Right cardiac atrium (tissue), 5 donors: ENCODE data around the gene CLDN17. TPM values are rescaled to one million over a fixed set of nuclear protein-coding genes. Genes with fewer than 3 reads are reported as not detected.

Experiments used
- ATAC-seq, 2 donors: fragments of 200-7000 bp; cut with Tn5 transposase; one replicate each; pipeline versions ENCODE4 v1.8.0 to v1.9.1; 2020; ENCODE audit warnings: moderate library complexity in 2 of 2, mild to moderate bottlenecking in 1 of 2
- DNase-seq, 3 donors: peaks; one replicate each; pipeline ENCODE4 v3.0.0-alpha.2; 2020
- H3K27ac ChIP-seq: one replicate; pipeline ENCODE4 v1.5.1; 2013; ENCODE audit warnings: mild to moderate bottlenecking, low read length, control low read depth, moderate library complexity
- H3K27me3 ChIP-seq: one replicate; pipeline ENCODE4 v1.6.1; 2013; ENCODE audit not compliant: control insufficient read depth, insufficient read depth
- H3K4me1 ChIP-seq: one replicate; pipeline ENCODE4 v1.6.1; 2013; ENCODE audit warnings: low read length; ENCODE audit not compliant: control insufficient read depth, insufficient read depth
- H3K4me3 ChIP-seq: one replicate; pipeline ENCODE4 v1.5.1; 2013; ENCODE audit warnings: low read length, control low read depth
- H3K9me3 ChIP-seq: one replicate; pipeline ENCODE4 v1.6.1; 2013; ENCODE audit warnings: low read length; ENCODE audit not compliant: control insufficient read depth
- WGBS: extraction: QIAGEN DNeasy Blood & Tissue Kit; methylation state at CpG from one replicate; pipeline ENCODE4 v1.1.7; 2013; 5-methylcytosine and 5-hydroxymethylcytosine counted together
- intact Hi-C, 4 donors: fragments of 100-400 bp; cut with DNase I; formaldehyde crosslinking; loops; one replicate each; pipeline versions ENCODE4 v1.11.0 to v1.14.0; 2022 to 2023
- polyA plus RNA-seq: library from polyadenylated mRNA; stranded (reverse); fragments of 200-250 nt; gene quantifications from one replicate; pipeline ENCODE4 v1.2.3, GENCODE V29; 2013
- total RNA-seq, 4 donors: library from RNA; stranded (reverse); fragmentation: NEBNext Ultra II Directional; extraction: Animal tissue kit (Norgen Biotek cat#: 25700); gene quantifications; one replicate each; pipeline ENCODE4 v1.2.1, GENCODE V29; 2021
- donor health status: healthy with polysubstance abuse.
- donor health status: DM: no; HTN: yes; CAD: no.
- donor health status: DM: no; HTN: no; CAD: no.
- donor health status: DM: no; HTN: yes; CAD: no; lungs with severe emphysema.
- donor health status: DM: yes; HTN: yes; CAD: no.

CLDN17 gene
- total and polyA plus RNA-seq, 5 donors, result not detected

DNA sequence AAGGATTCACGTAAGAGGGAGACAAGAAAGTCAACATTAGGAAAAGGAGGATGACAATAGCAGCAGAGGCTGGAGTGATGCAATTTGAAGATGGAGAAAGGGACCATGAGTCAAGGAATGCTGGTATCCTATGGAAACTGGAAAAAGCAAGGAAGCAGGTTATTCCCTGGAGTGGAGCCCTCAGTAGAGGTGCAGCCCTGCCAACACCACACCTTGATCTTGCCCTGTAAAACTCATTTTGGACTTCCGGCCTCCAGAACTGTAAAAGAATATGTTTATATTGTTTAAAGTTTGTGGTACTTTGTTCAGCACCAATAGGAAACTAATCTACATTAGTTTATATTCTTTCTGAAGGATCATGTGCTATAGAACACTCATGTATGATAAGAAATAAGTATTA is 19.6 kb upstream of the CLDN17 start:
- no peak overlapping the region for H3K4me3 ChIP-seq
- DNase-seq, result no peak
- no peak overlapping the region for H3K27ac ChIP-seq
- no peaks in the 10 kb centered on the region for H3K9me3 ChIP-seq
- ATAC-seq, result no peak
- H3K27me3 ChIP-seq, result no peaks in the 10 kb centered on the region
- no peaks in the 10 kb centered on the region for H3K4me1 ChIP-seq
- WGBS, result 89% methylated on average over 2 of the region's 2 CpGs
- intact Hi-C loops, result no loop called here

DNA sequence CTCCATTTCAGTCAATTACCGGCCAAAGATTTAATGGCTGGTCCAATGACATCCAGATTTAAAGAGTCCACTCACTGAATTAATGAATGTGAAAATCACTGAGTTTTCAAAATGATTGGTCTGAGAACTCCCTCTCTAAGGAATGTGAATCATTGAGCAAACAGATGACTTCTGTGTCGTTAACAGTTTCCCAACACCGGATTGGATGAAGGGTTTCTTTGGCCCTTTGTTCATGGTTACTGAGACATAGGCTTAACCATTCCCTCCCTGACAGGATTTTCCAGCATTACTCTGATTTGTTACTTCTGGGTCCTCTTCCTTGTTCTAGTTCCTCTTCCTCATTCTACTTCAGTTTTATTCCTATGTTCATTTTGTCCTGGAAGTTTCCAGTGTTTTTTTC is 1.5 kb upstream of the CLDN17 start:
- no peaks in the 10 kb centered on the region for H3K27me3 ChIP-seq
- ATAC-seq (no peak), DNase-seq (no peak)
- no peaks in the 10 kb centered on the region for H3K4me1 ChIP-seq
- H3K4me3 ChIP-seq, result no peak overlapping the region
- no peak overlapping the region for H3K27ac ChIP-seq
- 82% methylated on average over 3 of the region's 3 CpGs for WGBS
- no peaks in the 10 kb centered on the region for H3K9me3 ChIP-seq
- intact Hi-C loops, result no loop called here

DNA sequence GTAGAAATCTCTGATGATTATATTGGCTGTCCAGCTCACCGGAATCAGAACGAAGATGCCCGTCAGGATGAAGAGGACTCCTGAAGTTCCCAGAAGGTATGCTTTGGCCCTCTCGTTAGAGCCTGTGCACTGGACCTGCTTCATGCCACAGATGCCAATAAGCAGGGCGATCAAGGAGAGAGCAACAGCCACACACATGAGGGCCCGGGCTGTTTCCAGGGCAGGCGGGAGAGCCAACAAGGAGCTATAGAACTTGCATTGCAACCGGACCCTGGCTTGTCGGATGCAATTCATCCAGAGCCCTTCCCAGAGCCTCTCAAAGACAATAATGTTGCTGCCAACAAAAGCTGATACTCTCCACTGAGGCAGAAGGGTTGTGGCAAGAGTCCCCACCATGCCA is 434 bp downstream of the CLDN17 start:
- peaks cover 2% of the 10 kb centered on the region for H3K4me1 ChIP-seq
- no peak for ATAC-seq
- no peaks in the 10 kb centered on the region for H3K27me3 ChIP-seq
- no peak overlapping the region for H3K27ac ChIP-seq
- intact Hi-C loops, result no loop called here
- H3K4me3 ChIP-seq, result no peak overlapping the region
- no peaks in the 10 kb centered on the region for H3K9me3 ChIP-seq
- DNase-seq, result no peak
- 93% methylated on average over 9 of the region's 9 CpGs for WGBS

DNA sequence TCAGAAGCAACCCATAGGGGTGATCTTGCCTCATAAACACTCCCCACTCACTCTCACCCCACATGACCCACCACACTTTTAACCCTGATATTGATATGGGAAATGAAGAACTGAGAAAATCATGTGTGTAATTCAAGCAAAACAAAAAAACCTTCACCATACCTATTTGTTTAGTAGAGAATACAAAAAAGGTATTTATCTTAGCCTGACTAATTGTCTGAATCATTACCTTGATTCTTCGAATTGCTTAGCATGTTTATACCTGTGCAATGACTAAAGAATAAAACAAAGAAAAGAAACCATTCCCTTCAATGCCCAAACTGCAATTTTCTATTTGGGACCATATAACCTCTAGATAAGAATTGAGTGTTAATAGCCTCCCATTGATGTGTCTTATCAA is 1.8 kb downstream of the CLDN17 start:
- intact Hi-C loops, result no loop called here
- no peak for ATAC-seq
- 87% methylated on average over 1 of the region's 1 CpG for WGBS
- no peak overlapping the region for H3K27ac ChIP-seq
- no peaks in the 10 kb centered on the region for H3K9me3 ChIP-seq
- peaks cover 2% of the 10 kb centered on the region for H3K4me1 ChIP-seq
- DNase-seq, result no peak
- no peak overlapping the region for H3K4me3 ChIP-seq
- H3K27me3 ChIP-seq, result no peaks in the 10 kb centered on the region

DNA sequence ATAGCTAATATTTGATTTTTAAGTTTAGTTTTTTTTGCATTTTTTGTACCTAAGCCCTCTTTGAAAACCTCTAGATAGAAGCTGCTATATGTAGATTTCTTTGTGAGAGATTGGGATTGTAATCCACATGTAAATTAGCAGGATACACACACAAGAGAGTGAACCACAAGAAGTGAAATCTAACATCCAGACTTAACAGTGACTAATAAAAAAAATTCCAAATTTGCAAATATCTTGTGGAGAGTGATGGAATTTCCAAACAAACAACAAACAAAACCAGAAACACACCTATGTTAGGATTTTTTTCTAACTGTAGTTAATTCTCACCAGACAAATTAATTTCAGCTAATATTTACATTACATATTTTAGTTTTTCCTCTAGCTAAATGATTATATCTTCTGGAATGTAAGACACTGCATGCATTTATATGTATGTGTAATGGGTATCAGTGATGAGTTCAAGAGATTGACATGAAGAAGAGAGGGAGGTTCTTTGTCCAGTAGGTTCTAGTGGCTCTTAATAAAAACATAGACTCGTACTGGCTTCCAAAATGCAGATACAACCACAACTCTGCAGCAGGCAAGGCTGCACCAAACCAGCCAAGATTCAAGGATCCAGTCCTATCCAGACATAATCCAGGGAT is 12.8 kb downstream of the CLDN17 start:
- Histone ChIP-seq H3K4me3 (no peak overlapping the region), H3K27me3 (no peaks in the 10 kb centered on the region), H3K9me3 (no peaks in the 10 kb centered on the region), H3K4me1 (no peaks in the 10 kb centered on the region), H3K27ac (no peak overlapping the region)
- WGBS, result 45% methylated on average over 1 of the region's 1 CpG
- ATAC-seq (no peak), DNase-seq (no peak)
- intact Hi-C loops, result no loop called here

DNA sequence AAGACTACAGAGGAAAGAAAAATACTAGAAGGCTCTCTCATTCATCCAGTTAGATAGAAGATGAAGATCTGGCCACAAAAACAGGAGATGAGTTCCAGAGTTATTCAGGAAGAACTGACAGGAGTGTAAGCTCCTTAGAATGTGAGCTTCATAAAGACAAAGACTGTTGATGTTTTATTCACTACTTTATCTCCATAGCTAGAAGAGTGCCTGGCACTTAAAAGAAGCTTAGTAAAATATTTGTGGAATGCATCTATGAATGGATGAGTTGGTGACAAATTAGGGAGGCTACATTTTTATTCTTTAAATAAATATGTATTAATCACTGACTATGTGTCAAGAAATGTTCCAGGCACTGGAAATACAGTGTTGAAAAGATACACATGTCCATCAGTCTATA is 13.8 kb downstream of the CLDN17 start:
- no peak overlapping the region for H3K27ac ChIP-seq
- H3K4me1 ChIP-seq, result no peaks in the 10 kb centered on the region
- DNase-seq (no peak), ATAC-seq (no peak)
- H3K9me3 ChIP-seq, result no peaks in the 10 kb centered on the region
- H3K27me3 ChIP-seq, result no peaks in the 10 kb centered on the region
- no peak overlapping the region for H3K4me3 ChIP-seq
- intact Hi-C loops, result no loop called here

DNA sequence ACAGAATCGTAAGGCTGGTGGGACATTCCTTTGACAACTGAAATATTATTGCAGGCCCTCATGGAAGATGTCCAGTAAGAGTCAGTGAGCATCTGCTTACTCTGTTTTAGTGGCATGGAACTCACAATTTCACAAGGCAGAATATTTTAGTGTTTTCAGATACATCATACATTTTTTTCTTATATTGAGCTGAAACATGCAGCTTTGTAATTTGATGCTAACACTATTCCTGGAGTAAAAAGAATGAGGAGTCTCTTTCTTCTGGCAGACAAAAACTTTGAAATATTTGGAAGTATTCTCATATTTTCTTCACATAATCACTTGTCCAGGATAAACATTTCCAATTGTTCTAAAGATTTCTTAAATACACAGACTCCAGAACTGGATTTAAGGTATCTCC is 17.7 kb downstream of the CLDN17 start:
- Histone ChIP-seq H3K4me3 (no peak overlapping the region), H3K9me3 (no peaks in the 10 kb centered on the region), H3K4me1 (no peaks in the 10 kb centered on the region), H3K27ac (no peak overlapping the region), H3K27me3 (no peaks in the 10 kb centered on the region)
- WGBS, result 68% methylated on average over 1 of the region's 1 CpG
- DNase-seq, result no peak
- intact Hi-C loops, result no loop called here
- ATAC-seq, result no peak

DNA sequence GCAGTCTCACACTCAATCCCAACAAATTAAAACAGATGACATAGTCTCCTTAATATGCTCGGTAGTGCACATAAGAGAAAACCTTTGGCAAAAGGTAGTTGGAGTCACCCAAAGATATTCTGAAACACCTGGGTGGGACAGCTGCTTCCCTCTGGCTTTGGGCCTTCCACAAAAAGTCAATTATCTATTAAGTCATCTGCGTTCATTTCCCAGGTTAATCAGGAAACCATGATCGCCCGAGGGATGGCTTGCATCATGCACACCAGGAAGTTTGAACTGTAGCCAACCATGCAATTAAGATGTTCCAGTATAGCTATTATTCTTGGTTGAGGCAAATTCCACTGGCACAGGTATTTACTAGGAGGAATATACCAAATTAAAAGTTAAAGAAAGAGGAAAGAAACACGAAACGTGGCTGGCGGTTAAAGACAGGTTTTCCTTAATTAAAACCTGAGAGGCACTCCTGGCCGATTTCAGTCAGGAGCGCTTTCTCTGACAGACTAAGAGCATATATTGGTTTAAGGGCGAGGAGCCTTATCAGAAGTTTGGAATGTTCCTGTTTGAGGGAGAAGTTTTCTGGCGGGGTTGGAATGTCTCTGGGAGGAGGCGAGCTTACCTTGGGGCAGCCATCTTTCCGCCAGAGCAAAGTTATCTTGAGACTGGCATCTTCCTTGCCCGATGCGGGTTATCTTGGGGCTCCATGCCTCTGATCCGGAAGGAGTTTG is 19.9 kb downstream of the CLDN17 start:
- Histone ChIP-seq H3K4me3 (no peak overlapping the region), H3K9me3 (no peaks in the 10 kb centered on the region), H3K27ac (no peak overlapping the region), H3K27me3 (no peaks in the 10 kb centered on the region), H3K4me1 (no peaks in the 10 kb centered on the region)
- DNase-seq (no peak), ATAC-seq (no peak)
- 80% methylated on average over 16 of the region's 16 CpGs for WGBS
- intact Hi-C loops, result no loop called here

DNA sequence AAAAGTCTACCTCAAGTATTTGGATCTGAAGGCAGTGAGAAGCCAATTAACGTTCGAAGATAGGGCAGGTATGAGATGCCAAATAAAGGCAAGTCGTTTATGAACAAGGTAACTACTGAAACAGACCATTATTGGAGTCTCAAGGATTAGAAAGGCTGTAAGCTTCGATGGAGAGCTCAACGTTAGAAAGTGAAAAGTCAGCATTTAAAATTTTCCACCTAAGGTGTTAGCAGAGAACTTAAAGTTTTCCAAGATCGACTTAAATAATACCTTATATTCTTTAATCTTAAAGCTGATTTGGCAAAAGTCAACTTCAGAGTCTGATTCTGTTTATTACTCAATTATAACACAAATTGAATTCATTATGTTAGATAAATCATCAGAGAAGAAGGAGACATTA is 28.1 kb downstream of the CLDN17 start:
- Histone ChIP-seq H3K4me3 (no peak overlapping the region), H3K4me1 (no peaks in the 10 kb centered on the region), H3K27me3 (no peaks in the 10 kb centered on the region), H3K27ac (no peak overlapping the region), H3K9me3 (no peaks in the 10 kb centered on the region)
- DNase-seq, result no peak
- intact Hi-C loops, result no loop called here
- no peak for ATAC-seq
- WGBS, result 72% methylated on average over 6 of the region's 6 CpGs

DNA sequence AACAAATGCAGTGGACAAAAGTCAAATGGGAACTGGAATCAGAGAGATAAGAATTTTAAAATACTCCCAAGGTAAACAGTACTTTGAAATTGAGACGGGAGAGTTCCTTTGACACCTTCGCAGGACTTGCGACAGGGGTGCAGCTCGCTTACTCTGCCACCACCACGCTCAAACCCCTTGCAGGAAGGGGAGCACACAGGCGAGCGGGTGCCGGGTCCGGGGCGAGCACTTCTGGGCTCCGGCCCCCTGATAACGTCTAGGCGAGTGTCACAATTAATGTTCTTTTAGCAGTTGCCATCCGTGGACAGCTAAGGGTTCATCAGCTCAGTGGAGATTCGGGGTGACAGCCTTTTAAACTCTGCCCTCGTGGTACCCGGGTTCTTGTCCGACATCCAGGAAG is 37.4 kb downstream of the CLDN17 start:
- Histone ChIP-seq H3K27me3 (no peaks in the 10 kb centered on the region), H3K4me1 (no peaks in the 10 kb centered on the region), H3K9me3 (no peaks in the 10 kb centered on the region), H3K27ac (no peak overlapping the region), H3K4me3 (no peak overlapping the region)
- peak in 1 of 3 donors; percentile 19 for DNase-seq
- intact Hi-C loops, result no loop called here
- ATAC-seq, result no peak
- WGBS, result 92% methylated on average over 18 of the region's 18 CpGs

DNA sequence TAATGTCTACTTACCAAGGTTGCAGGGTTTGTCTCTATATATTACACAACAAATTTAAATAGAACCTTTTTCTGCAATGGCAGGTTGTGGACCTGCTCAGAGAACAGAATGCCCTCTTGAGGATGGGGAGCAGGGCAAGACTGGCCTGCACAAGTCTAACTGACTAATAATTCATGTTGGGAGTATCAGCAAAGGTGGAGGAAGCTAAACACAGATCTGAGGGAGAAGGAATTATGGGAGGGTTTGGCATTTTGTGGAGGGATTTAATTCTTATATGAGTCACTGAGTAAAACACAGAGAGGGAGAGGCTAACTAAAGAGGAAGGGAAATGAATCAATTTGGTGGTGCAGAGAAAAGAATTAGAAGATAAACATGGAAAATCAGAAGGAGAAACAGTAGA is 40.0 kb downstream of the CLDN17 start:
- no peaks in the 10 kb centered on the region for H3K9me3 ChIP-seq
- intact Hi-C loops, result no loop called here
- ATAC-seq (no peak), DNase-seq (no peak)
- H3K27me3 ChIP-seq, result no peaks in the 10 kb centered on the region
- no peak overlapping the region for H3K4me3 ChIP-seq
- no peaks in the 10 kb centered on the region for H3K4me1 ChIP-seq
- no peak overlapping the region for H3K27ac ChIP-seq

DNA sequence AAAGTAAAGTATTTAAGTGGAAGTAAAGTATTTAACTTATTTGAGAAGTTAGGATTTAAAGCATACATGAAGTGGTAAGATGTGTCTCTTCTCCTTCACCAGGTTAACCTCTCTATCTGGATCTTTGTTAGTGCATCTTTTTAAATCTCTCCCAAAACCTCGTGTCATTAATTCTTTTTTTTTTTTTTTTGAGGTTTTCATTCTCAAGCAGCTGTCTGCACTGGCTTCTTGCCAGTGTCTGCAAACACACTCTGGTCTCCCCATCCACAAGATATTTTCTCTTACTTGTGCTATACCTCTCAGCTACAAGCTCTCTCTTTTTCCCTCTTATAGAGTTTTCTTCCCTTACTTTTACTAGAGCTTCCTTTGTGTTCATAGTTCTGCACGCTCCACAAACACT is 49.0 kb downstream of the CLDN17 start:
- Histone ChIP-seq H3K9me3 (no peaks in the 10 kb centered on the region), H3K4me3 (no peak overlapping the region), H3K4me1 (no peaks in the 10 kb centered on the region), H3K27ac (no peak overlapping the region), H3K27me3 (no peaks in the 10 kb centered on the region)
- ATAC-seq (no peak), DNase-seq (no peak)
- intact Hi-C loops, result no loop called here
- 48% methylated on average over 2 of the region's 2 CpGs for WGBS
